DMS114 treated with DMSO at 0.1 percent for 48 hours (cell line): ENCODE data around the gene DOP1B.
"Not testable (repeated sequence)": the region's sequence is repeated elsewhere in the genome, so short reads cannot be mapped to it uniquely, and the experiment has no call there.

Experiments
- DNase-seq: peaks from one replicate; lab custom pipeline; 2025; ENCODE audit not compliant: unreplicated experiment; lab: John Stamatoyannopoulos, UW

The DOP1B gene

DNA sequence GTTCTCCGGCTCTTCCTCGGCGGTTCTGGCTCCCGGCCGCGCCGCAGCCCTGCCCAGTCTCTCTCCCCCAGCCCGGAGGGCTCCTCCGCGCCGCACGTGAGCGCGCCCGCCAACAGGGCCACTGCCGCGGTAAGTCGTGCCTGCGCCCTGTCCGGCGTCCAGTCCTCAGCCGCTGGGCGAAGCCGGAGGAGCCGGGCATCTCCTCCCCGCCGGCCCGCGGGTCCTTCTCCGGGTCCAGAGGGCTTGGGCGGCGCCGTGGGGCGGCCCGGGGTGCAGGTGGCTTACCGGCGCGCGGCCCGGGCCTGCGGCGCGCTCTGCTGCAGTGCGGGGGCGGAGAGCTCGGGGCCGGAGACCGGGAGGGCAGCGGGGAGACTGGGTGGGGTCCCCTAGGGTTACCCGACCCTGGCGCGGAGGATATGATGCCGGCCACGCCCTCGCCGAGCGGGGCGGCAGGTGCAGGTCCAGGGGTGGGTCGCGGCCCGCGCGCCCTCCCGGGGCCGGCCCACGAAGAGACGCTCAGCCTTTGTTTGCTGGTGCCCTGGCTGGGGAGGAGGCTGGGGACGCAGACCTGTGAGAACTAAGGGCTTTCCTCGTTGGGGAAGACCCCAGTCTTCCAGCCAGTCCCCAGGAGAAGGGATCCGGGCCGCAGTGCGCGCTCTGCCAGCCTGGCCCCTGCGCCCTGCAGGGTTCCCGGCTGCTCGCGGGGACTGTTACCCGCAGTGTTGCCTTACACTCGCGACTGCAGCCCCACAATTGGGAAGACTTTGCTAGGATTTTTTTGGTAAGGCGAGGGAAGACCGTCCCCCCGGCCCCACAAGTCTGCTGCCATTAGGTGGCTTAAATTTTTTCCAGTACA is at the start of gene DOP1B:
TSS of gene DOP1B (plus strand) at position 10 of the 856 bp plus-strand sequence. CDS start 7,910 bp downstream, outside the sequence.
- no peak for DNase-seq

DNA sequence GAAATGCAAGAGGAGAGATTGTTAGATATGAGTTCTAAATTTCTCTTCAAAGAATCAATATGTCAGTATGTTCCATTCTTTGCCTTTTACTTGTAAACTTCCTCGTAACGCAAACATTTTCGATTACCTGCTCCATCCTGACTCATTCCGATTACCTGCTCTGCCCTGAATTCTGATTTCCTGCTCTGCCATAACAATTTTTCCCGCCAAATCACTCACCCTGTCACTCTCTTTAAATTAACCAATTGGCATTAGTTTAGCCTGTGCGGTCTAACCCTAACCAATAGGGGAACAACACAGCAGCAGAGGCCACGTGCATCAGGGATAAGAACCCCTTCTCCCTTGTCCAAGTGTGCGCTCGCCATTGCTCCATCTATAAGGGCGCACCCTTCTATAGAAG is 46.8 kb upstream of the DOP1B start:
- no peak for DNase-seq

GRCh38 chr21:36111238-36111637 is 45.4 kb upstream of the DOP1B start:
- DNase-seq: no peak

DNA sequence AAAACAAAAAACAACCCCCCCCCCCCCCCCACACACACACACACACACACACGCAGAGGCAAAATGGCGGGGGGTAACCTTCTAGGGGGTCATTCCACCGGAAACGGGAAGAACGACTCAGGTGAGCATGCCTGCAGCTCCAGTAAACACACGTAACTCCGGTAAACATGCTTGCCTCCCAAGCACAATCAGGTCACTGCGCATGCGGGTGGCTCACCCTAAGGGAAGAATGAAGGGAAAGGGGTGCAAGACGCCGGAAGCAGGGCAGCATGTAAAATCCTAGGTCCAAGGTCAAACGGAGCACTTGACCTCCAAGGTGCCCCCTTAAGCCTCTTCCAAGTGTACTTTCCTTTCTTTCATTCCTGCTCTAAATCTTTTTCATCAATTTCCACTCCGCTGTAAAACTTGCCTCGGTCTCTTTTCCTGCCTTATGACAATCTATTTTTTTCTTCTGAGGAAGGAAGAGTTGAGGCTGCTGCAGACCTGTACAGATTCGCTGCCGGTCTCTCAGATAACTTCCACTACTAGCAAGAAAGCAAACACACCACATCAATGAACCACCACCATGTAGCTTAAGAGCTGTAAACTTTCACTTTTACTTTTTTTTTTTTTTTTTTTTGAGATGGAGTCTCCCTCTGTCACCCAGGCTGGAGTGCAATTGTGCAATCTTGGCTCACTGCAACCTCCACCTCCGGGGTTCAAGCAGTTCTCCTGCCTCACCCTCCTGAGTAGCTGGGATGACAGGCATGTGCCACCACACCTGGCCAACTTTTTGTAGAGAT is 42.8 kb upstream of the DOP1B start:
- no peak for DNase-seq

DNA sequence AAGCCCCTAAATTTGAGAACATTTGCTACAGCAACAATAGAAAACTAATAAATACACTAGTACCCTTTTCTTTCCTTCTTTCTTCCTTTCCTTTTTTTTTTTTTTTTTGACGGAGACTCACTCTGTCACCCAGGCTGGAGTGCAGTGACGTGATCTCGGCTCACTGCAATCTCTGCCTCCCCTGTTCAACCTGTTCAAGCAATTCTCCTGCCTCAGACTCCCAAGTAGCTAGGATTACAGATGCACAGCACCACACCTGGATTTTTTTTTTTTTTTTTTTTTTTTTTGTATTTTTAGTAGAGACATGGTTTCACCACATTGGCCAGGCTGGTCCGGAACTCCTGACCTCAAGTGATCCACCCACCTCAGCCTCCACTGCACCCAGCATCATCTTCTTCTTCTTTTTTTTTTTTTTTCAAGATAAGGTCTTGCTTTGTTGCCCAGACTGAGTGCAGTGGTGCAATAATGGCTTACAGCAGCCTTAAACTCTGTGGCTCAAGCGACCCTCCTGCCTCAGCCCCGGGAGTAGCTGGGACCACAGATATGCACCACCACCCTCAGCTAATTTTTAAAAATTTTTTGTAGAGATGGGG is 41.4 kb upstream of the DOP1B start:
- DNase-seq: no peak

GRCh38 chr21:36117286-36117741 is 39.3 kb upstream of the DOP1B start:
- no peak for DNase-seq

- no peak for DNase-seq
Observed at GRCh38 chr21:36120304-36120888, 36.2 kb upstream of the DOP1B start.

GRCh38 chr21:36122977-36123376 is 33.6 kb upstream of the DOP1B start:
- no peak for DNase-seq

GRCh38 chr21:36124395-36124794 is 32.2 kb upstream of the DOP1B start:
- DNase-seq: no peak

DNA sequence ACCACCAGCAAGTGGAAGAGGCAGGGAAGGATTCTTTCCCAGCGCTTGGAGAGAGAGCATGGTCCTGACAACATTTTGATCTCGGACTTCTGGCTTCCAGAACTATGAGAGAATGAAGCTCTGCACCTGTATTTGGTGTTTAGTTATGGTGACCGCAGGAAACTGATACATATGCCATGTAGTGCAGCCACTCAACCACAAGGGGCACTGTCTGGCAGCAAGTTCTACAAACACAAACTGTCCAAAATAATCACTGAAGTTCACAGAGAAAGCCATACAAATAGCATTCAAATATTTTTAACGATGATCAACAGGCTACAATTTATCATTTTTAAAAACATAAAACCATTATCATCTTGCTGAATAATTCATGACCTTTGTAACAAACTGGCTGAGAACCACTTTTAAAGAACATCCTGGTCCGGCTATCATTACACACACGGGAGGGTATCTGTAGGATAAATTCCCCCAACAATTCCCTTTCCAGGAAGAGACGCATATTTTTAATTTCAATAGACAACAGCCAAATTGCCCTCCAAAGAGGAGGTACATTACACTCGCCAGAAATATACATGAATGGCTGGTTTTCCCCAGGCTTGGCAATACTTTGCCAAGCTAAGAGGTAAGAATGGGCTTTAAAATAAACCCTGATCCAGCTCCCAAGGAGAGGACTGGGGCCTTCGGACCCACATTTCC is 31.0 kb upstream of the DOP1B start:
- DNase-seq: peak; percentile 21

- DNase-seq: no peak
Observed at GRCh38 chr21:36126208-36126565, 30.4 kb upstream of the DOP1B start.

GRCh38 chr21:36126621-36127110 is 30.0 kb upstream of the DOP1B start:
- DNase-seq: no peak

GRCh38 chr21:36127250-36127904 is 29.2 kb upstream of the DOP1B start:
- DNase-seq: no peak

- DNase-seq: no peak
Observed at GRCh38 chr21:36127977-36128376, 28.6 kb upstream of the DOP1B start.

GRCh38 chr21:36129219-36129618 is 27.4 kb upstream of the DOP1B start:
- DNase-seq: no peak

DNA sequence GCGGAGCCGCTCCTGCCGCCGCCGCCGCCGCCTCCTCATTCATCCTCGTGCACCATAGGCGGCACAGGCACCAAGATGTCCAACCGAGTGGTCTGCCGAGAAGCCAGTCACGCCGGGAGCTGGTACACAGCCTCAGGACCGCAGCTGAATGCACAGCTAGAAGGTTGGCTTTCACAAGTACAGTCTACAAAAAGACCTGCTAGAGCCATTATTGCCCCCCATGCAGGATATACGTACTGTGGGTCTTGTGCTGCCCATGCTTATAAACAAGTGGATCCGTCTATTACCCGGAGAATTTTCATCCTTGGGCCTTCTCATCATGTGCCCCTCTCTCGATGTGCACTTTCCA is 26.2 kb upstream of the DOP1B start:
- DNase-seq: not testable (repeated sequence)

GRCh38 chr21:36130839-36131238 is 25.8 kb upstream of the DOP1B start:
- not testable (repeated sequence) for DNase-seq

GRCh38 chr21:36132696-36133095 is 23.9 kb upstream of the DOP1B start:
- no peak for DNase-seq

DNA sequence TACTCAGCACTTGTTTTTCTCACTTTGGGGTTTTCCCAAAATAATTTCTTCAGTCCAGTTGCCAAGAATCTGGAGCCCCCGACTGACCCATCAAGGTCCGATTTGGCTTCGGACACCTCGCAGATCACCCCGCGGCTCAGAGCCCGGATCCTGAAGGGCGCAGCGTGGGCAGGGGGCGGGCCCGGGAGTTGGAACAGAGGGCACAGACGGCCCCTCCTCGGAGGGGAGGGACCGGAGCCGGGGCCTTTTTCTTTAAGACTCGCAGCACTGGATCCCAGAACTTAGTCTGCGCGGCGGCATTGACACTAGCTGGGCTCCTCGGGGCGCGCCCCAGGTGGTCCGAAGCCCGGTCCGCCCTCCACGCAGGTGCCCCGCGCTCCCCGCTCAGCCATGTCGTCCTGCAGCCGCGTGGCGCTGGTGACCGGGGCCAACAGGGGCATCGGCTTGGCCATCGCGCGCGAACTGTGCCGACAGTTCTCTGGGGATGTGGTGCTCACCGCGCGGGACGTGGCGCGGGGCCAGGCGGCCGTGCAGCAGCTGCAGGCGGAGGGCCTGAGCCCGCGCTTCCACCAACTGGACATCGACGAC is 21.7 kb upstream of the DOP1B start, which contains the start of gene CBR3:
TSS of gene CBR3 (plus strand) at position 277 of the 588 bp plus-strand sequence. CDS start at position 391, 114 bp downstream.
- DNase-seq: no peak
